Germinal center (tissue), 1 donor: ENCODE results near the gene DOCK1.

Source experiments
- DNase-seq: peaks from one replicate; pipeline ENCODE4 v3.0.0; 2012; ENCODE audit warnings: mixed read lengths, low spot score

DOCK1 gene

GRCh38 chr10:127356360-127356759 is 451.1 kb downstream of the DOCK1 start:
- DNase-seq: no peak

GRCh38 chr10:127357265-127357664 is 452.0 kb downstream of the DOCK1 start:
- DNase-seq: no peak

GRCh38 chr10:127358337-127358736 is 453.1 kb downstream of the DOCK1 start:
- DNase-seq: no peak

GRCh38 chr10:127364034-127364433 is 458.8 kb downstream of the DOCK1 start:
- DNase-seq: no peak

- DNase-seq: no peak
These were observed 462.9 kb downstream of the DOCK1 start for GRCh38 chr10:127368101-127368500.

- DNase-seq: no peak
These were observed 463.7 kb downstream of the DOCK1 start for GRCh38 chr10:127368929-127369328.

GRCh38 chr10:127370601-127371000 is 465.4 kb downstream of the DOCK1 start:
- DNase-seq: no peak

- DNase-seq: no peak
These were observed 467.1 kb downstream of the DOCK1 start for GRCh38 chr10:127372361-127372760.

- DNase-seq: no peak
These were observed 468.9 kb downstream of the DOCK1 start for GRCh38 chr10:127374074-127374680.

GRCh38 chr10:127374901-127375300 is 469.7 kb downstream of the DOCK1 start:
- DNase-seq: no peak

GRCh38 chr10:127375461-127375860 is 470.2 kb downstream of the DOCK1 start:
- no peak for DNase-seq

- no peak for DNase-seq
These were observed 470.8 kb downstream of the DOCK1 start for GRCh38 chr10:127376071-127376470.

- DNase-seq: no peak
These were observed 473.4 kb downstream of the DOCK1 start for GRCh38 chr10:127378628-127379027.

GRCh38 chr10:127384532-127384931 is 479.3 kb downstream of the DOCK1 start:
- DNase-seq: no peak

- DNase-seq: no peak
These were observed 479.8 kb downstream of the DOCK1 start for GRCh38 chr10:127385066-127385465.

- DNase-seq: no peak
These were observed 481.5 kb downstream of the DOCK1 start for GRCh38 chr10:127386606-127387327.

GRCh38 chr10:127391875-127392274 is 486.6 kb downstream of the DOCK1 start:
- DNase-seq: no peak

GRCh38 chr10:127392351-127393235 is 487.4 kb downstream of the DOCK1 start:
- no peak for DNase-seq

- DNase-seq: no peak
These were observed 493.1 kb downstream of the DOCK1 start for GRCh38 chr10:127398140-127398970.

GRCh38 chr10:127398971-127399365 is 493.7 kb downstream of the DOCK1 start:
- no peak for DNase-seq

GRCh38 chr10:127399668-127400067 is 494.4 kb downstream of the DOCK1 start:
- DNase-seq: no peak

- DNase-seq: no peak
These were observed 495.0 kb downstream of the DOCK1 start for GRCh38 chr10:127400216-127400615.
